ENCODE data around the gene FBXL7. TPM values are rescaled to one million over a fixed set of nuclear protein-coding genes. Genes with fewer than 3 reads are reported as not detected.

FBXL7 gene
- total and polyA plus RNA-seq, 9 of the 15 experiments (the other 6 are each of a cell fraction or from before 2014, with no cell fraction given): 0.04 to 0.08 TPM; not detected in 7

GRCh38 chr5:15594977-15595568 is 95.1 kb downstream of the FBXL7 start:
- no TSS peak for BruUV-seq (replicated peaks)
- Histone ChIP-seq H3K9me3 (replicated peaks; ENCODE audit: control insufficient read depth, insufficient read depth, low read depth, low read length) (no peaks in the 10 kb centered on the region; the same call in 1 of the 2 replicates), H3K36me3 (ENCODE audit: control insufficient read depth, insufficient read depth, low read length) (no peaks in the 10 kb centered on the region), H3K9ac (ENCODE audit: insufficient read depth in 1 of 2, low read depth in 2 of 2, low read length in 2 of 2) (no peak overlapping the region), H3K27me3 (ENCODE audit: control insufficient read depth in 2 of 2, insufficient read depth in 2 of 2, low read length in 2 of 2) (no peaks in the 10 kb centered on the region), H3K79me2 (ENCODE audit: control insufficient read depth, insufficient read depth, low read length) (no peaks in the 10 kb centered on the region), H3K4me1 (replicated peaks in 1 of 2; ENCODE audit: control insufficient read depth in 2 of 2, insufficient read depth in 2 of 2, low read length in 2 of 2) (no peaks in the 10 kb centered on the region), H3K4me2 (ENCODE audit: insufficient read depth, low read length) (no peak overlapping the region), H2AFZ (ENCODE audit: low read depth, low read length) (no peak overlapping the region), H3K9me1 (ENCODE audit: control insufficient read depth, insufficient read depth, low read length) (no peaks in the 10 kb centered on the region), H4K20me1 (replicated peaks; ENCODE audit: control insufficient read depth, insufficient read depth, low read length) (no peaks in the 10 kb centered on the region), H3K4me3 (no peak overlapping the region), H3K27ac (ENCODE audit: extremely low read depth, low read depth, low read length) (no peak overlapping the region)
- ChIA-PET CTCF (ENCODE audit: low intra/inter-chr PET ratio) (no interaction called here), POLR2A (no interaction called here)
- WGBS (ENCODE audit: insufficient coverage, low coverage, missing lambda C conversion rate): under 1% methylated on average over 7 of the region's 7 CpGs
- in situ Hi-C loops (cut with MboI) (no loop called here), intact Hi-C loops (cut with micrococcal nuclease) (no loop called here)
- no peak for FAIRE-seq
- ATAC-seq: no peak
- no peak for TF ChIP-seq ZKSCAN3 (CRISPR knock-in tag; IDR thresholded peaks at IDR 0.05)
- no peak for TF ChIP-seq DMBX1 (CRISPR knock-in tag; IDR thresholded peaks at IDR 0.05; ENCODE audit: borderline replicate concordance)
- no peak for TF ChIP-seq LCOR (CRISPR knock-in tag; IDR thresholded peaks at IDR 0.05)
- TF ChIP-seq ZKSCAN8 (CRISPR knock-in tag; IDR thresholded peaks at IDR 0.05): no peak
- no peak for TF ChIP-seq FOS (IDR thresholded peaks at IDR 0.05; ENCODE audit: extremely low read depth, insufficient read length)
- TF ChIP-seq HMGN3 (IDR thresholded peaks at IDR 0.05; ENCODE audit: borderline replicate concordance, extremely low read depth, insufficient read length, low read depth, low read length): no peak
- TF ChIP-seq LARP7 (IDR thresholded peaks at IDR 0.05): no peak
- TF ChIP-seq GABPB1 (CRISPR knock-in tag; IDR thresholded peaks at IDR 0.05): no peak
- no peak for TF ChIP-seq NR3C1 (CRISPR knock-in tag; IDR thresholded peaks at IDR 0.05)
- no peak for TF ChIP-seq CHD4 (IDR thresholded peaks at IDR 0.05; ENCODE audit: insufficient read depth, insufficient replicate concordance, low read depth, low read length, poor library complexity, severe bottlenecking)
- TF ChIP-seq ZNF740 (CRISPR knock-in tag; IDR thresholded peaks at IDR 0.05): no peak
- TF ChIP-seq ZNF740 (tag; IDR thresholded peaks at IDR 0.05): no peak
- no peak for TF ChIP-seq IFI16 (CRISPR knock-in tag; IDR thresholded peaks at IDR 0.05)
- TF ChIP-seq GTF3C2 (IDR thresholded peaks at IDR 0.05; ENCODE audit: borderline replicate concordance, extremely low read depth, insufficient read length): no peak
- TF ChIP-seq HNRNPUL1 (IDR thresholded peaks at IDR 0.05; ENCODE audit: low read length): no peak
- no peak for TF ChIP-seq POU5F1 (IDR thresholded peaks at IDR 0.05; ENCODE audit: borderline replicate concordance, low read depth, low read length, partially characterized antibody)
- no peak for TF ChIP-seq SRSF1 (IDR thresholded peaks at IDR 0.05; ENCODE audit: low read depth, low read length)
- no peak for TF ChIP-seq ZNF431 (CRISPR knock-in tag; IDR thresholded peaks at IDR 0.05)
- TF ChIP-seq KAT8 (IDR thresholded peaks at IDR 0.05; ENCODE audit: low read depth): no peak
- no peak for DNase-seq (ENCODE audit: extremely low read depth in 1 of 4, low spot score in 3 of 4)

All from K562 (cell line).